GM12872 (cell line): ENCODE results near the gene ACTG1.

Experiments
- TF ChIP-seq, protein P1 (sequence below): IDR thresholded peaks from 3 replicates; pipeline ENCODE4 v1.5.1; 2011; ENCODE audit warnings: low read depth, mild to moderate bottlenecking, low read length, moderate library complexity; ENCODE audit not compliant: insufficient read depth

ACTG1 gene

DNA sequence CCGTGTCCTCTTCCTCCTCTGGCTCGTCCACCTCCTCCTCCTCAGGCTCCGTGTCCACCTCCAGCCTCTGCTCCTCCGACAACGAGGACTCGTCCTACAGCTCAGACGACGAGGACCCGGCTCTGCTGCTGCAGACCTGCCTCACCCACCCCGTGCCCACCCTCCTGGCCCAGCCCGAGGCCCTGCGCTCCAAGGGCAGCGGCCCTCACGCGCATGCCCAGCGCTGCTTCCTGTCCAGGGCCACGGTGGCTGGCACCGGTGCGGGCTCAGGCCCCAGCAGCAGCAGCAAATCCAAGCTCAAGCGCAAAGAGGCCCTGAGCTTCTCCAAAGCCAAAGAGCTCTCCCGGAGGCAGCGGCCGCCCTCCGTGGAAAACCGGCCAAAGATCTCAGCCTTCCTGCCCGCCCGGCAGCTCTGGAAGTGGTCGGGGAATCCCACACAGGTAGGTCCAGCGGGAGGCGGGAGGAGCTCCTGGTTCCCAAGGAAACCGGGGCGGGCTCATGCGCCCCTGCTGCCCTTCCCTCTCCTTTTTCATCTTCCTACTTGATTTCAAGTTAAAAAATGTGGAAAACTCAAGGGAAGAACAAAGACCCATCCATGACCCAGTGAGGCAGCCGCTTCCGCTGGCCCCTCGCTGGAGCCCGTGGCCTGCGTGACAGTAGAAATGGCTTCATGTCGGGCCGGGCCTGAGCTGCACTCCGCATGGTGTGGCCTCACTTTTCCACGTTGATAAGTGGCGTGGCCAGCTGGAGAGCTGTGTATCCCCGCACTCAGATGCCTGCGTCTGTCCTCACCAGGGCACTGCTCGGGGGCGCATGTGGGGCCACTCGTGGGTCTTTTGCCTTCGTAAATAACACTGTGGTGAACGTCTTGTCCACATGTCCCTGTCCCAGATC, 50.7 kb downstream of the ACTG1 start:
- TF ChIP-seq, protein P1, sequence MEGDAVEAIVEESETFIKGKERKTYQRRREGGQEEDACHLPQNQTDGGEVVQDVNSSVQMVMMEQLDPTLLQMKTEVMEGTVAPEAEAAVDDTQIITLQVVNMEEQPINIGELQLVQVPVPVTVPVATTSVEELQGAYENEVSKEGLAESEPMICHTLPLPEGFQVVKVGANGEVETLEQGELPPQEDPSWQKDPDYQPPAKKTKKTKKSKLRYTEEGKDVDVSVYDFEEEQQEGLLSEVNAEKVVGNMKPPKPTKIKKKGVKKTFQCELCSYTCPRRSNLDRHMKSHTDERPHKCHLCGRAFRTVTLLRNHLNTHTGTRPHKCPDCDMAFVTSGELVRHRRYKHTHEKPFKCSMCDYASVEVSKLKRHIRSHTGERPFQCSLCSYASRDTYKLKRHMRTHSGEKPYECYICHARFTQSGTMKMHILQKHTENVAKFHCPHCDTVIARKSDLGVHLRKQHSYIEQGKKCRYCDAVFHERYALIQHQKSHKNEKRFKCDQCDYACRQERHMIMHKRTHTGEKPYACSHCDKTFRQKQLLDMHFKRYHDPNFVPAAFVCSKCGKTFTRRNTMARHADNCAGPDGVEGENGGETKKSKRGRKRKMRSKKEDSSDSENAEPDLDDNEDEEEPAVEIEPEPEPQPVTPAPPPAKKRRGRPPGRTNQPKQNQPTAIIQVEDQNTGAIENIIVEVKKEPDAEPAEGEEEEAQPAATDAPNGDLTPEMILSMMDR, result no peak

DNA sequence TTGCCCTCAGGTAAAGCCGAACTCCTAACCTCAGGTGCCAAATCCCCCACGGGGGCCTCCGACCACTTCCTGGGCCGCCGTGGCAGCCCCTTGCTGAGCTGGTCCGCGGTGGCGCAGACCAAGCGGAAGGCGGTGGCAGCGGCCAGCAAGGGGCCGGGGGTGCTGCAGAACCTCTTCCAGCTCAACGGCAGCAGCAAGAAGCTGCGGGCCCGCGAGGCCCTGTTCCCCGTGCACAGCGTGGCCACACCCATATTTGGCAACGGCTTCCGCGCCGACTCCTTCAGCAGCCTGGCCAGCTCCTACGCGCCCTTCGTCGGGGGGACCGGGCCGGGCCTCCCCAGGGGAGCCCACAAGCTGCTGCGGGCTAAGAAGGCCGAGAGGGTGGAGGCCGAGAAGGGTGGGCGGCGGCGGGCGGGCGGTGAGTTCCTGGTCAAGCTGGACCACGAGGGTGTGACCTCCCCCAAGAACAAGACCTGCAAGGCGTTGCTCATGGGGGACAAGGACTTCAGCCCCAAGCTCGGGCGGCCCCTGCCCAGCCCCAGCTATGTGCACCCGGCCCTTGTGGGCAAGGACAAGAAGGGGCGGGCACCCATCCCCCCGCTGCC, 51.6 kb downstream of the ACTG1 start:
- TF ChIP-seq, protein P1, result no peak
